ENCODE measurements around the gene PPP3CA. TPM values are rescaled to one million over a fixed set of nuclear protein-coding genes. Genes with fewer than 3 reads are reported as not detected.

Gene PPP3CA
- total and polyA plus RNA-seq, 2 of the 13 experiments (the other 11 are each of a cell fraction or from before 2014, with no cell fraction given): 4.8 to 13.2 TPM

- no peak for TF ChIP-seq ZBTB26 (CRISPR knock-in tag; IDR thresholded peaks at IDR 0.05; ENCODE audit: borderline replicate concordance)
- TF ChIP-seq CEBPG (CRISPR knock-in tag; IDR thresholded peaks at IDR 0.05): peak; percentile 52; the same call in 1 of the 2 replicates
- TF ChIP-seq PPARG (CRISPR knock-in tag; conservative IDR thresholded peaks at IDR 0.05): peak; percentile 84
- no peak for TF ChIP-seq TIGD3 (CRISPR knock-in tag; IDR thresholded peaks at IDR 0.05; ENCODE audit: borderline replicate concordance)
- TF ChIP-seq SOX13 (IDR thresholded peaks at IDR 0.05): no peak
- TF ChIP-seq SOX13 (CRISPR knock-in tag; conservative IDR thresholded peaks at IDR 0.05 in 1 of 2, IDR thresholded peaks at IDR 0.05 in 1 of 2): peak in 1 of 2 experiments; percentile 80; a peak in 2 of 4 replicates
- TF ChIP-seq RAD21 (CRISPR knock-in tag; IDR thresholded peaks at IDR 0.05): no peak
- TF ChIP-seq NR2F6 (IDR thresholded peaks at IDR 0.05): peak; percentile 59
- TF ChIP-seq NR2F6 (CRISPR knock-in tag; IDR thresholded peaks at IDR 0.05): peak; percentile 77; the same call in 1 of the 2 replicates
- no peak for TF ChIP-seq POLR2AphosphoS2 (IDR thresholded peaks at IDR 0.05; ENCODE audit: low read depth, low read length)
- TF ChIP-seq ZBTB20 (CRISPR knock-in tag; IDR thresholded peaks at IDR 0.05; ENCODE audit: borderline replicate concordance, low read depth): 0 out of 2 replicates have a peak, but pooled peaks have one; percentile 36
Measured at GRCh38 chr4:101355767-101356702, 8.7 kb upstream of the PPP3CA start (continued).
